ENCODE data around the gene FXYD7. TPM values are rescaled to one million over a fixed set of nuclear protein-coding genes. Genes with fewer than 3 reads are reported as not detected.

FXYD7 gene
- total RNA-seq, 2 donors from 2014 or later, result 1.1 TPM; not detected in 1

DNA sequence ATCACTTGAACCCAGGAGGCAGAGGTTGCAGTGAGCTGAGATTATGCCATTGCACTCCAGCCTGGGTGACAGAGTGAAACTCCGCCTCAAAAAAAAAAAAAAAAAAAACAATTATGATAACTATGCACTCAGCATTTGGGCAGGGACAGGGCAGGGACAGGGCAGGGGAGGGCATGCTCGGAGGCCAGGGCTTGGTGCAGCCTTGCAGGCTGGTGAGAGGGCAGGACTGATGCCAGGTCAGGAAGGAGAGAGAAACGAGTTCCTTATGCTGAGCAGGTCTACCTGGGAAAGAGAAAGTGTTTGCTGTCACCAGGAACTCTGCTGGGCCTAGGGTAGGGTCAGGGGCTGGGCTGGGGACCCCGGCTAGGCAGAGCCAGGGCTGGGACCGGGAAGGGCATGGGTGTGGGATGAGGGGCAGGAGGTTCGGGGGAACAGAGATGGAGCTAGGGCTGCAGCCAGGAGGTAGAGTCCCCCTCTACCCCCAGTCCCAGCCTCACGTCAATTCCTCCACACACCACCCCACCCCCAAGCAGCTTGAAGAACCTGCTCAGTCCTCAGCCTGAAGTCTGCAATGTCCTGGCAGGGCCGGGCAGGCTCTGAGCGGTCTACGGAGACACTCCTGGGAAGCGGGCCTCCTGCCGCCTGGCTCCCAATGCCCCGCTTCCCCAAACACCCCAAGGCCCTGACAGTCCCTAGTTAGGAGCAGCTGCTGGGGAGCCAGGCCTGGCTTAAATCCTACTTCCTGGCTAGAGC, 24.6 kb upstream of the FXYD7 start:
- no peaks in the 10 kb centered on the region for H3K9me3 ChIP-seq (ENCODE audit: control insufficient read depth, low read length)
- H3K9ac ChIP-seq (ENCODE audit: extremely low read depth, low read length, poor library complexity, severe bottlenecking), result no peak overlapping the region
- TF ChIP-seq, protein P1, sequence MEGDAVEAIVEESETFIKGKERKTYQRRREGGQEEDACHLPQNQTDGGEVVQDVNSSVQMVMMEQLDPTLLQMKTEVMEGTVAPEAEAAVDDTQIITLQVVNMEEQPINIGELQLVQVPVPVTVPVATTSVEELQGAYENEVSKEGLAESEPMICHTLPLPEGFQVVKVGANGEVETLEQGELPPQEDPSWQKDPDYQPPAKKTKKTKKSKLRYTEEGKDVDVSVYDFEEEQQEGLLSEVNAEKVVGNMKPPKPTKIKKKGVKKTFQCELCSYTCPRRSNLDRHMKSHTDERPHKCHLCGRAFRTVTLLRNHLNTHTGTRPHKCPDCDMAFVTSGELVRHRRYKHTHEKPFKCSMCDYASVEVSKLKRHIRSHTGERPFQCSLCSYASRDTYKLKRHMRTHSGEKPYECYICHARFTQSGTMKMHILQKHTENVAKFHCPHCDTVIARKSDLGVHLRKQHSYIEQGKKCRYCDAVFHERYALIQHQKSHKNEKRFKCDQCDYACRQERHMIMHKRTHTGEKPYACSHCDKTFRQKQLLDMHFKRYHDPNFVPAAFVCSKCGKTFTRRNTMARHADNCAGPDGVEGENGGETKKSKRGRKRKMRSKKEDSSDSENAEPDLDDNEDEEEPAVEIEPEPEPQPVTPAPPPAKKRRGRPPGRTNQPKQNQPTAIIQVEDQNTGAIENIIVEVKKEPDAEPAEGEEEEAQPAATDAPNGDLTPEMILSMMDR (conservative IDR thresholded peaks at IDR 0.05), result no peak
- no peaks in the 10 kb centered on the region for H3K36me3 ChIP-seq (ENCODE audit: control insufficient read depth, insufficient read depth, low read length)
- Mint-ChIP-seq H3K27me3 (ENCODE audit: insufficient read depth) (peaks cover 9% of the 10 kb centered on the region), H3K4me1 (peaks cover 5% of the 10 kb centered on the region), H3K4me3 (no peak overlapping the region), H3K27ac (no peak overlapping the region), H3K9me3 (no peaks in the 10 kb centered on the region), H3K36me3 (ENCODE audit: low read depth) (no peaks in the 10 kb centered on the region)
- no peak for DNase-seq
- WGBS, 2 experiments (ENCODE audit: insufficient coverage in 1 of 2, insufficient read length in 1 of 2), result 77 to 89% methylated on average over 5 to 11 of the region's 13 CpGs
- no peaks in the 10 kb centered on the region for H3K27me3 ChIP-seq (ENCODE audit: control insufficient read depth, insufficient read depth, low read length, poor library complexity, severe bottlenecking)
- no peaks in the 10 kb centered on the region for H3K4me1 ChIP-seq (ENCODE audit: control insufficient read depth, insufficient read depth, low read length)
- no peak overlapping the region for H3K27ac ChIP-seq (ENCODE audit: low read depth, low read length)
- H3K4me3 ChIP-seq (ENCODE audit: low read length), result no peak overlapping the region

- no peaks in the 10 kb centered on the region for H3K9me3 Mint-ChIP-seq
- Histone ChIP-seq H3K9ac (ENCODE audit: extremely low read depth, low read length, poor library complexity, severe bottlenecking) (no peak overlapping the region), H3K27me3 (ENCODE audit: control insufficient read depth, insufficient read depth, low read length, poor library complexity, severe bottlenecking) (no peaks in the 10 kb centered on the region), H3K9me3 (ENCODE audit: control insufficient read depth, low read length) (no peaks in the 10 kb centered on the region), H3K4me3 (ENCODE audit: low read length) (no peak overlapping the region), H3K4me1 (ENCODE audit: control insufficient read depth, insufficient read depth, low read length) (no peaks in the 10 kb centered on the region), H3K27ac (ENCODE audit: low read depth, low read length) (no peak overlapping the region), H3K36me3 (ENCODE audit: control insufficient read depth, insufficient read depth, low read length) (no peaks in the 10 kb centered on the region)
- TF ChIP-seq, protein P1 (conservative IDR thresholded peaks at IDR 0.05), result no peak
- H3K27me3 Mint-ChIP-seq (ENCODE audit: insufficient read depth), result peaks cover 9% of the 10 kb centered on the region
- 84 to 90% methylated on average over 7 to 14 of the region's 14 CpGs for WGBS, 2 experiments (ENCODE audit: insufficient coverage in 1 of 2, insufficient read length in 1 of 2)
- H3K27ac Mint-ChIP-seq, result no peak overlapping the region
- no peaks in the 10 kb centered on the region for H3K36me3 Mint-ChIP-seq (ENCODE audit: low read depth)
- no peak overlapping the region for H3K4me3 Mint-ChIP-seq
- H3K4me1 Mint-ChIP-seq, result peaks cover 5% of the 10 kb centered on the region
- DNase-seq, result no peak
These were observed 24.0 kb upstream of the FXYD7 start for GRCh38 chr19:35119091-35119490.

DNA sequence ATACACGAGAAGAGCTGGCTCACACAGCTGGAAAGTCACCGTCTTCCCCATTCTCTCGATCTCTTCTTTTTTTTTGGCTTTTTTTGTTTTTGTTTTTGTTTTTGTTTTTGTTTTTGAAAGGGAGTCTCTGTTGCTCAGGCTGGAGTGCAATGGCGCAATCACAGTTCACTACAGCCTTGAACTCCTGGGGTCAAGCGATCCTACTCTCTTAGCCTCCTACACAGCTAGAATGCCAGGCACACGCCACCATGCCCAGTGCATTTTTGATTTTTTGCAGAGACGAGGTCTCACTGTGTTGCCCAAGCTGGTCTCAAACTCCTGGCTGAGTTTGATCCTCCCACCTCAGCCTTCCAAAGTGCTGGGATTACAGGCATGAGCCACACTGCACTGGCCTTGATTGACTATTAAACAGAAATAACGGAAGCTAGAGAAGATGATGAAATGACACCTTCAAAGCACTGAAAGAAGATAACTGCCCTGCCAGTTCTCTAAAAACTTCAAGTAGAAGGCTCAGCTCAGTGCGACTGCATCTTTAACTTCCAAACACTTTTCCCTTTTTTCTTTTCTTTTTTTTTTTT, 23.4 kb upstream of the FXYD7 start:
- Histone ChIP-seq H3K36me3 (ENCODE audit: control insufficient read depth, insufficient read depth, low read length) (no peaks in the 10 kb centered on the region), H3K4me1 (ENCODE audit: control insufficient read depth, insufficient read depth, low read length) (no peaks in the 10 kb centered on the region), H3K27ac (ENCODE audit: low read depth, low read length) (no peak overlapping the region), H3K4me3 (ENCODE audit: low read length) (no peak overlapping the region), H3K9me3 (ENCODE audit: control insufficient read depth, low read length) (no peaks in the 10 kb centered on the region), H3K9ac (ENCODE audit: extremely low read depth, low read length, poor library complexity, severe bottlenecking) (no peak overlapping the region), H3K27me3 (ENCODE audit: control insufficient read depth, insufficient read depth, low read length, poor library complexity, severe bottlenecking) (no peaks in the 10 kb centered on the region)
- peaks cover 8% of the 10 kb centered on the region for H3K27me3 Mint-ChIP-seq (ENCODE audit: insufficient read depth)
- no peaks in the 10 kb centered on the region for H3K9me3 Mint-ChIP-seq
- TF ChIP-seq, protein P1 (conservative IDR thresholded peaks at IDR 0.05), result no peak
- no peak overlapping the region for H3K4me3 Mint-ChIP-seq
- H3K27ac Mint-ChIP-seq, result no peak overlapping the region
- DNase-seq, result no peak
- H3K4me1 Mint-ChIP-seq, result peaks cover 3% of the 10 kb centered on the region
- no peaks in the 10 kb centered on the region for H3K36me3 Mint-ChIP-seq (ENCODE audit: low read depth)
- 91 to 95% methylated on average over 8 to 9 of the region's 9 CpGs for WGBS, 2 experiments (ENCODE audit: insufficient coverage in 1 of 2, insufficient read length in 1 of 2)

All from endodermal cell (in vitro differentiated cells).